Stomach (tissue), 9 donors: ENCODE measurements around the gene MIB1. TPM values are rescaled to one million over a fixed set of nuclear protein-coding genes. Genes with fewer than 3 reads are reported as not detected.

ENCODE experiments used
- DNase-seq, 2 donors: peaks; one replicate each; pipeline versions ENCODE4 v3.0.0 to v3.0.0-alpha.2; 2013 to 2019
- H3K27ac ChIP-seq, 5 donors: fragments of 200-600 bp in 4 of 5; sonication (generic) in 4 of 5; one replicate each; pipeline ENCODE4 v1.5.1; 2013 to 2019; ENCODE audit warnings: mild to moderate bottlenecking in 1 of 5, moderate library complexity in 1 of 5
- H3K27me3 ChIP-seq, 3 donors: fragments of 200-600 bp; sonication (generic); one replicate each; pipeline ENCODE4 v1.5.1; 2017 to 2019; ENCODE audit warnings: mixed run types in 1 of 3
- H3K36me3 ChIP-seq, 4 donors: fragments of 200-600 bp; sonication (generic); 1 replicate in 3 of 4; 2 replicates in 1 of 4; pipeline ENCODE4 v1.5.1; 2016 to 2019
- H3K4me1 ChIP-seq, 4 donors: fragments of 200-600 bp; sonication (generic); one replicate each; pipeline ENCODE4 v1.5.1; 2016 to 2019
- H3K4me3 ChIP-seq, 4 donors: fragments of 200-600 bp; sonication (generic) in 3 of 4; one replicate each; pipeline ENCODE4 v1.5.1; 2016 to 2019; ENCODE audit warnings: mild to moderate bottlenecking in 1 of 4
- H3K9me3 ChIP-seq, 4 donors: fragments of 200-600 bp; sonication (generic); one replicate each; pipeline ENCODE4 v1.5.1; 2016 to 2019
- CTCF ChIP-seq, 7 experiments: fragments of 450-650 bp in 4 of 7; fragments of 200-600 bp in 3 of 7; sonication (generic) in 3 of 7; IDR thresholded peaks; one replicate each; pipeline ENCODE4 v1.5.1; 2016 to 2019; ENCODE audit warnings: antibody characterized with exemption in 7 of 7, control low read depth in 2 of 7, mild to moderate bottlenecking in 1 of 7
- EP300 ChIP-seq: sonication (generic); formaldehyde crosslinking; IDR thresholded peaks from one replicate; pipeline ENCODE4 v1.6.1; 2017; ENCODE audit warnings: antibody characterized with exemption
- POLR2A ChIP-seq, 4 donors: fragments of 450-650 bp; IDR thresholded peaks; one replicate each; pipeline ENCODE4 v1.6.1; 2016; ENCODE audit warnings: antibody characterized with exemption in 4 of 4, control low read depth in 2 of 4, mild to moderate bottlenecking in 1 of 4, moderate library complexity in 1 of 4
- POLR2AphosphoS5 ChIP-seq, 3 donors: sonication (generic); formaldehyde crosslinking; IDR thresholded peaks; one replicate each; pipeline ENCODE4 v1.6.1; 2016; ENCODE audit warnings: antibody characterized with exemption in 3 of 3
- WGBS, 5 donors: extraction: QIAGEN DNeasy Blood & Tissue Kit in 3 of 5; methylation state at CpG; one replicate each; pipeline versions ENCODE4 v1.1.5 to v1.1.7; 2013 to 2018; 5-methylcytosine and 5-hydroxymethylcytosine counted together
- intact Hi-C: fragments of 100-400 bp; cut with DNase I; formaldehyde crosslinking; loops from one replicate; pipeline ENCODE4 v1.15.1; 2023; ENCODE audit warnings: low total_unique reads
- polyA plus RNA-seq, 3 donors: library from polyadenylated mRNA; stranded (reverse); fragments of 200-250 nt; gene quantifications; one replicate each; pipeline ENCODE4 v1.2.3, GENCODE V29; 2013
- total RNA-seq, 5 donors: library from RNA; depleted of rRNA; stranded (reverse); fragments of >200 nt; gene quantifications; one replicate each; pipeline versions ENCODE4 v1.1.0 to v1.2.3, GENCODE V29; 2014 to 2016
- donor health status: healthy with polysubstance abuse.
- donor health status: Bipolar disorder and iron deficiency.
- donor health status: healthy.

Gene MIB1
- total and polyA plus RNA-seq, 8 donors, result 4.4 to 83.5 (median 13.1) TPM

GRCh38 chr18:21743166-21743832 lies 2.7 kb downstream of the MIB1 start:
- no peak for TF ChIP-seq EP300
- no peak for TF ChIP-seq POLR2AphosphoS5 (IDR thresholded peaks at IDR 0.05)
- no peak for TF ChIP-seq CTCF (IDR thresholded peaks at IDR 0.05)
- no peak for TF ChIP-seq POLR2A (IDR thresholded peaks at IDR 0.05)
- WGBS, 5 donors, result 70 to 77% (median 75%) methylated on average over 7 of the region's 7 CpGs
- Histone ChIP-seq H3K27ac (no peak overlapping the region), H3K9me3 (no peaks in the 10 kb centered on the region), H3K4me3 (no peak overlapping the region), H3K36me3 (no peaks in the 10 kb centered on the region), H3K4me1 (peaks cover 8 to 71% (median 40%) of the 10 kb centered on the region in 4 donors), H3K27me3 (no peaks in the 10 kb centered on the region)
- DNase-seq, result no peak
- intact Hi-C loops, result loop anchor here (10.0 kb wide), 1 partner anchor 128 kb away; the partner anchor contains the start of gene SNRPD1

- 80 to 97% (median 94%) methylated on average over 5 of the region's 5 CpGs for WGBS, 5 donors
- peaks cover 3 to 64% (median 34%) of the 10 kb centered on the region in 4 donors for H3K4me1 ChIP-seq
- no peak overlapping the region for H3K27ac ChIP-seq
- no peaks in the 10 kb centered on the region for H3K27me3 ChIP-seq
- intact Hi-C loops, result loop anchor here (10.0 kb wide), 1 partner anchor 130 kb away; the partner anchor contains the start of gene SNRPD1
- no peak for TF ChIP-seq POLR2A (IDR thresholded peaks at IDR 0.05)
- no peak for TF ChIP-seq POLR2AphosphoS5 (IDR thresholded peaks at IDR 0.05)
- no peak for TF ChIP-seq EP300
- TF ChIP-seq CTCF (IDR thresholded peaks at IDR 0.05), result no peak
- no peaks in the 10 kb centered on the region for H3K9me3 ChIP-seq
- H3K36me3 ChIP-seq, result no peaks in the 10 kb centered on the region
- no peak for DNase-seq
- H3K4me3 ChIP-seq, result no peak overlapping the region
Measured at GRCh38 chr18:21745231-21745630, 4.6 kb downstream of the MIB1 start.

GRCh38 chr18:21747268-21747667 lies 6.7 kb downstream of the MIB1 start:
- intact Hi-C loops, result loop anchor here (10.0 kb wide), 1 partner anchor 132 kb away; the partner anchor contains the start of gene SNRPD1
- no peaks in the 10 kb centered on the region for H3K36me3 ChIP-seq
- no peaks in the 10 kb centered on the region for H3K27me3 ChIP-seq
- WGBS, 5 donors, result 28 to 46% (median 41%) methylated on average over 2 of the region's 2 CpGs
- no peak for DNase-seq
- no peak overlapping the region for H3K4me3 ChIP-seq
- H3K4me1 ChIP-seq, result peaks cover 12 to 74% (median 43%) of the 10 kb centered on the region in 4 donors
- TF ChIP-seq POLR2AphosphoS5 (IDR thresholded peaks at IDR 0.05) (no peak), EP300 (no peak), POLR2A (IDR thresholded peaks at IDR 0.05) (no peak), CTCF (IDR thresholded peaks at IDR 0.05) (no peak)
- no peak overlapping the region for H3K27ac ChIP-seq
- no peaks in the 10 kb centered on the region for H3K9me3 ChIP-seq

DNA sequence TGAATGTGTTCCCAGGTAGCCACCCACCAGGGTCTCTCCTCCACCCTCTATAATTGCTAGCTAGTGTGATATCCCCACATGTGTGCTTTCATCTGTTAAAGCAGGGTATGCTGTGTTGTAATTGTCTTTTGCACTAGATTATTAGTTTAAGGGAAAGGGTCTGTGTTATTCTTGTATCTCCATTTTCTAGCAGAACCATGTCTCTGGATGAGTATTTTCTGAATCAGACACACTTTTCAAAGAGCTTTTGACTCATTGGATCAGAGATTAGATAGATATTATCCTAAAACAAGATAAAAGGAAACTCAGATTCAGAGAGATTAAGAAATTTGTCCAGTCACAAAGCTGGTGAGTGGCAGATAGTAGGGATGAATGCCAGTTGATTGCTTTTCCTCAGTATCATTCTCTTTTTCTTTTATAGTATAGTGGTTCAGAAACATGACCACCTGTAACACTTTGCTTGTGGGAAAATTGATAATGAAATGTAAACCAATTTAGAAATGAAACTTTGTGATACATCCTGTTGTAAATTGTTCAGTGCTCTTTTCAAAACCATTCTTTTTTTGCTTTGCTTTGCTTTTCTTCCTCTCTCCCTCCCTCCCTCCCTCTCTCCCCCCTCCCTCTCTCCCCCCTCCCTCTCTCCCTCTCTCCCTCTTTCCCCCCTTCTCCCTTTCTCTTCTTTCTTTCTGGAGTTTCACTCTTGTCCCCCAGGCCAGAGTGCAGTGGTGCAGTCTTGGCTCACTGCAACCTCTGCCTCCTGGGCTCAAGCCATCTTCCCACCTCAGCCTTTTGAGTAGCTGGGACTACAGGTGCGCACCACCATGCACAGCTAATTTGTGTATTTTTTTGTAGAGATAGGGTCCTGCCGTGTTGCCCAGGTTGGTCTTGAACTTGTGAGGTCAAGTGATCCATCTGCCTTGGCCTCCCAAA lies 7.4 kb downstream of the MIB1 start:
- no peak for TF ChIP-seq CTCF (IDR thresholded peaks at IDR 0.05)
- no peak for TF ChIP-seq POLR2AphosphoS5 (IDR thresholded peaks at IDR 0.05)
- TF ChIP-seq POLR2A (IDR thresholded peaks at IDR 0.05), result no peak
- TF ChIP-seq EP300, result no peak
- Histone ChIP-seq H3K27me3 (no peaks in the 10 kb centered on the region), H3K9me3 (no peaks in the 10 kb centered on the region), H3K27ac (no peak overlapping the region), H3K4me1 (peaks cover 12 to 74% (median 42%) of the 10 kb centered on the region in 4 donors), H3K36me3 (no peaks in the 10 kb centered on the region), H3K4me3 (no peak overlapping the region)
- DNase-seq, result no peak
- 75 to 86% (median 82%) methylated on average over 2 of the region's 2 CpGs for WGBS, 5 donors
- intact Hi-C loops, result loop anchor here (10.0 kb wide), 1 partner anchor 133 kb away; the partner anchor contains the start of gene SNRPD1
